GM19240 (cell line): ENCODE data around the gene EIF5B.
"Not testable (repeated sequence)": the region's sequence is repeated elsewhere in the genome, so short reads cannot be mapped to it uniquely, and the experiment has no call there.

Experiments used
- DNase-seq: peaks from one replicate; pipeline ENCODE4 v3.0.0; 2011; ENCODE audit warnings: low spot score; ENCODE audit not compliant: insufficient read length

Gene EIF5B

DNA sequence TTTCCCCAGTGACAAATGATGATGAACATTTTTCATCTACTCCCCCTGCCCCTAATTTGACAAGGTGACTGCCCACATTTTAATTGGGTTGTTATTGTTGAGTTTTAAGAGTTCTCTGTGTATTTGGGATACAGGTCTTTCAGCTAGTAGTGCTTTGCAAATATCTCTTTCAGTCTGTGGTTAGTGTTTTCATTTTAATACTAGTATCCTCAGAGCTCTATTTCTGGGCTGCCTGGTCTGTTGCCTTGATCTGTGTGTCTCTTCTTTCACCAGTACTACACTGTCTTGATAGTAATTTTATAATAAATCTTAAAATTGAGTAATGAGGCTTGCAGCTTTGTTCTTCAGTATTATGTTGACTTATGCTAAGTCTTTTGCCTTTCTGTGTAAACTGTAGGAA lies 19.7 kb downstream of the EIF5B start:
- DNase-seq, result no peak

DNA sequence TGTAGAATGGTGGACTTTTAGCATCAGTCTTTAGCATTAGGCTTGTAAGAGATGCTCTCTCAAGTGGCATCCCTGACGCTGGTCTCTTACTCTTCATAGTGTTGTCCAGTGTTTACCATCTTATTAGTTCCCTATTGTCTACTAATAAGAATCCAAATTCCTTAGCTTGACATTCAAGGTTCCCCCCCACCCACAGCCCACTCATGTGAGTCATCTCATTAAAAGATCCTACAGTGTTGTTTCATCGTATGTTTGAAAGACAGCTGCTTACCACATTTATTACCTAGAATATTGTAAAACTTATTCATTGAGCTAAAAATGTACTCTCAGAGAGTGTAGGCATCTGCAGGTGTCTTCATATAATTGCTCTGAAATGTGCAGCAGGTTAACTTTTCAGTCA lies 28.5 kb downstream of the EIF5B start:
- DNase-seq, result no peak

- not testable (repeated sequence) for DNase-seq
Observed at GRCh38 chr2:99368854-99369253, 31.7 kb downstream of the EIF5B start.

- DNase-seq, result no peak
Observed at GRCh38 chr2:99373144-99373543, 36.0 kb downstream of the EIF5B start.

- DNase-seq, result no peak
Observed at GRCh38 chr2:99374747-99375146, 37.6 kb downstream of the EIF5B start.

DNA sequence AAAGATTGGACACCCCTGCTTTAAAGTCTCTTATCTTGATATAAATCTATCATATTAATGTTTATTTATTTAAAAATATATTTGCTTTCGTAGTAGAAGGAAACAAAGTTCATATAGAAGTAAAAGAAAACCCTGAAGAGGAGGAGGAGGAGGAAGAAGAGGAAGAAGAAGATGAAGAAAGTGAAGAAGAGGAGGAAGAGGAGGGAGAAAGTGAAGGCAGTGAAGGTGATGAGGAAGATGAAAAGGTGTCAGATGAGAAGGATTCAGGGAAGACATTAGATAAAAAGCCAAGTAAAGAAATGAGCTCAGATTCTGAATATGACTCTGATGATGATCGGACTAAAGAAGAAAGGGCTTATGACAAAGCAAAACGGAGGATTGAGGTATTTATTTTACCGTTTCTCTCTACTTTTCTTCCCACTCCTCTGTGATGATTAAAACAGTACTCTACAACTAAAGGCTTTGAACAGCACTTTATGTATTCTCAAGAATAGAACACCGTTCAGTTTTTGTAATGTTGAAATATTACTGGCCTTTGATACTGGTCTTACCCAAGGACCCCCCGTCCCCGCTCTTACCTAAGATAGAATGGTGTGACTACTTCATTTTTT lies 39.2 kb downstream of the EIF5B start:
- DNase-seq, result no peak

GRCh38 chr2:99377879-99378278 lies 40.7 kb downstream of the EIF5B start:
- DNase-seq, result no peak

- no peak for DNase-seq
Observed at GRCh38 chr2:99380376-99381010, 43.3 kb downstream of the EIF5B start.

DNA sequence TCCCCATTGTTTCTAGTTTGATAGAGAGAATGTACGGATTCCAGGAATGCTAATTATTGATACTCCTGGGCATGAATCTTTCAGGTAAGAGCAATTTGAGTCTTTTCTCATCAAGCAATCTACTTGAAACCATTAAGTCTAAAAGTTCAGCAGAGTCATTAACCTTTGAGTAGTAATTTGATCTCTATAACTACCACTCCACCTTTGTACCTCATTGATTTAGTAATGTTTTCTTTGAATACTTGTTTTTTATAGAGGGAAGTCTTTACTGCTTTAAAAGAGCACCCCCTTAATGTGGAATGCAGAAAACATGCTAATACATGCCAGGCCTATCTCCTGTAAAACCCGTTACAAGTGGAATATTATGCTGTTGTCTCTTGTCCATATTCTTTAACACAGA lies 45.0 kb downstream of the EIF5B start:
- DNase-seq, result no peak

DNA sequence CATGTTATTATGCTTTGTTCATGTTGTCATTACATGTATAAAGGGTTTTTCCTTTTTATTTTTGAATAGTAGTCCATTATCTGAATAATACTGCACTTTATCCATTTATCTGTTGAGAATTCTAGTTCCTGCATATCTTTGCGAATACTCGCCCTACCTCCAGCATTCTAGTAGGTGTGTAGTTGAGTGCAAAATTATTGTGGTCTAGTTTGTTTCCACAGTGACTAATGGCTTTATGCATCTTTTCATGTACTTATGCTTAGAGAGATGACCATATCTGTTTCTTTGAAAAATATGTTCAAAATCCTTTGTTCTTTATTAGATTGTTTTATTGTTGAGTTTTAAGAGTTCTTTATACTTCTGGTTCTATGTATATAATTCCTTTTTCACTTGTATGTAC lies 48.8 kb downstream of the EIF5B start:
- DNase-seq, result no peak

GRCh38 chr2:99388892-99389291 lies 51.7 kb downstream of the EIF5B start:
- no peak for DNase-seq

- DNase-seq, result no peak
Observed at GRCh38 chr2:99389371-99389770, 52.2 kb downstream of the EIF5B start.

DNA sequence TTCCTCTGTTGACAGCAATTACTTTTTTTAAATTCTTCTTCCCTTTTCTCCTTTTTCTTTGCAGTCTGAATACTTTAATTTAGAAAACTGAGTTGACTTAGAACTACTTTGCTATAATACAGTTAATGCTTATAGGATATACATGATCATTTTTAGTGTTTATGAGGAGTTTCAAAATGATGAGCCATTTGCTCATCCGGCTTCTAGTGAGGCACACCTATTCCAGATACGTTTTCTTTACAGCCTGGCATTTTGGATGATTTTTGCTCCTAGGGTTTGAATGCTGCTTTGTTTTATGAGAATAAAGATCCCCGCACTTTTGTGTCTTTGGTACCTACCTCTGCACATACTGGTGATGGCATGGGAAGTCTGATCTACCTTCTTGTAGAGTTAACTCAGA lies 52.8 kb downstream of the EIF5B start:
- no peak for DNase-seq

- no peak for DNase-seq
Observed at GRCh38 chr2:99395589-99396130, 58.5 kb downstream of the EIF5B start.

DNA sequence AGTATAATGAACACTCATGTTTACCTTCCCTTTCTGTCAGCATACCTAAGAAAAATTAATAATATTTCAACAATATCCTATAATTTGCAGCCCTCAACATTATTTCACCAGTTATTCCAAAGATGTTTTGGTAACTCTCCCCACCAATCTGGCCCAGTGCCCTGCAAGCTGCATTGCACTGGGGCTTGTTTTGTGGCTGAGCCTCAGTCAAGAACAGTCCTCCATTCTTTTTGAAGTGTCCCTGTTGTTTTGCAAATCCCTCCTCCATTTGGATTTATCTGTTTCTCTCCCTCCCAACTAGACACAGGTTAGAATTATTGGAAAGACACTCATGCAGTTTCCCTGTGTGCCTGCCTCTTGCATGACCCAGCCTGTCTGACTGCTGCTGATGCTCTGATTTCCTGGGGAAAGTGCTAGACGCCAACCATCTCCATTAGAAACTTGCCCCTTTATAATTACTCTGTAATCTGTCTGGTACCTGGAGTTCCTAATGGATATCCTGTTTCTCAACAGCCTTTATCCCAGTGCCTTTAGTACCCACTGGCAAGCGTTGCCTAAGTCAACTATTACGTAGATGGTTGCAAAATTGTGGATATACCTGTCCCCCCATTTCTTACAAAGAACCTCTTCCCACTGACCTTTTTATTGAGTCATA lies 60.2 kb downstream of the EIF5B start:
- DNase-seq, result no peak

DNA sequence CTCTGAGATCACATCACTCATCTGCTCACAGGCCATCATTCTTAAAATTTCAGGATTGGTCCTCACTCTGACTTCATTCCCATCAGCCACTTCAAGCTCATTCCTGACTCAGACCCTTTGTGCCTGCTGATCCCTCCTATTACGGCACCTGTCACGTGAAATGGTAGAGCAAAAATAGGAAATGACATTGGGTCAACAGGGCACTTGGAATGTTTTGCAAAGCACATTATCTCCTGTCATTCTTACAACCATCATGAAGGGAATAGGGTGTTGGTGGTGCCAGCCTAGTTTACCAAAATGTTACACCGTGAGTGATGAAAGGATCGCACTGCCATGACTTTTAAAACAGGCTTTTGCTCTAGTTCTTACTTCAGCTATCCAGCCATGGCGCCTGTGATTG lies 61.1 kb downstream of the EIF5B start:
- DNase-seq, result no peak

- no peak for DNase-seq
Observed at GRCh38 chr2:99399063-99399462, 61.9 kb downstream of the EIF5B start.

- DNase-seq, result no peak
Observed at GRCh38 chr2:99399795-99400194, 62.6 kb downstream of the EIF5B start.

DNA sequence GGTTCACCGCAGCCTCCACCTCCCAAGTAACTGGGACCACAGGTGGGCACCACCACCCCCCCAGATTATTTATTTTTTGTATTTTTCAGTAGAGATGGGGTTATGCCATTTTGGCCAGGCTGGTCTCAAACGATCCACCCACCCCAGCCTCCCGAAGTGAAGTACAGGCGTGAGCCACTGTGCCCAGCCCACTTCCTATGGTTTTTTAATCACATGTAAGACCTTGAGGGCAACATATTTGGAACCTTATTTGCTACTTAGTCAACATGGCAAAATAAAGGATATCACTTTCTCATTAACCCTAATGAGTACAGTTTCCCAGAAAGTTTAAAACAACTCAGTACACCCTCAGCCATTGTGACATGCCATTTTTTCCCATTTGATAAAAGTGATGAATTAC lies 64.7 kb downstream of the EIF5B start:
- no peak for DNase-seq

GRCh38 chr2:99403084-99403483 lies 65.9 kb downstream of the EIF5B start:
- no peak for DNase-seq

- DNase-seq, result no peak
Observed at GRCh38 chr2:99403524-99403923, 66.3 kb downstream of the EIF5B start.

- DNase-seq, result no peak
Observed at GRCh38 chr2:99404039-99404796, 67.0 kb downstream of the EIF5B start.
